T-helper 9 cell (primary cell): Measurements from ENCODE around the gene HMOX1.

Experiments
- DNase-seq: peaks from one replicate; pipeline ENCODE4 v3.0.0-alpha.2; 2020
- total RNA-seq, 2 donors: gene quantifications; one replicate each; lab custom pipeline; 2026; lab: John Stamatoyannopoulos, UW

Gene HMOX1
- total RNA-seq: 0 to 0.07 reads per million in 2 donors

DNA sequence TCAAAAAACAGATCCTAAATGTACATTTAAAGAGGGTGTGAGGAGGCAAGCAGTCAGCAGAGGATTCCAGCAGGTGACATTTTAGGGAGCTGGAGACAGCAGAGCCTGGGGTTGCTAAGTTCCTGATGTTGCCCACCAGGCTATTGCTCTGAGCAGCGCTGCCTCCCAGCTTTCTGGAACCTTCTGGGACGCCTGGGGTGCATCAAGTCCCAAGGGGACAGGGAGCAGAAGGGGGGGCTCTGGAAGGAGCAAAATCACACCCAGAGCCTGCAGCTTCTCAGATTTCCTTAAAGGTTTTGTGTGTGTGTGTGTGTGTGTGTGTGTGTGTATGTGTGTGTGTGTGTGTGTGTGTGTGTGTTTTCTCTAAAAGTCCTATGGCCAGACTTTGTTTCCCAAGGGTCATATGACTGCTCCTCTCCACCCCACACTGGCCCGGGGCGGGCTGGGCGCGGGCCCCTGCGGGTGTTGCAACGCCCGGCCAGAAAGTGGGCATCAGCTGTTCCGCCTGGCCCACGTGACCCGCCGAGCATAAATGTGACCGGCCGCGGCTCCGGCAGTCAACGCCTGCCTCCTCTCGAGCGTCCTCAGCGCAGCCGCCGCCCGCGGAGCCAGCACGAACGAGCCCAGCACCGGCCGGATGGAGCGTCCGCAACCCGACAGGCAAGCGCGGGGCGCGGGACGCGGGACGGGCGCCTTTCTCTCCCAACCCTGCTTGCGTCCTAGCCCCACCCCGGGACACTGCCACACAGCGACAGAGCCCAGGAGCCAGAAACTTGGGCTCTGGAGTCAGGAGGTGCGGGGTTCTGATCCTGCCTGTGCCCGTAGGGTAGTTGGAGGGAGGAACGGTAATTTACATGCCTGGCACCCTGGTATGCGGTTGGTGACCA lies at the start of gene HMOX1:
Gene HMOX1 (plus strand): TSS at position 560 of the 887 bp plus-strand sequence. CDS start 78 bp downstream, at position 638.
- DNase-seq: peak; percentile 27

DNA sequence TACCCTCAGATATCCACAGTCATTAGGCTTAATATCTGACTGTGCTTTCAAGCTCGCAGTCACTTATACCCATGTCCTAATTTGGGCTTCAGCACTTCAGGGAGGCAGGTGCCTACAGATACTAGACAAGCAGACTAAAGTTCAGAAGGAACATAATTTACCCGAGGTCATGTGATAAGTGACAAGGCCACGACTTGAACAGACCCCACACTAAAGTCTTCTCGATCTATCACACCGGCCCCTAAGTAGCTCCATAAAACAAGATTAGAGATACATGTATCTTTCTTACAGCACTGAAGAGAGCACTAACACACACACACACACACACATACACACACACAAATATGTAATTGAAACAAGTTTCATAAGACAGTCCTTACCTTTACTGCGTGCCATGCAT lies 48.6 kb upstream of the HMOX1 start:
- DNase-seq: no peak

DNA sequence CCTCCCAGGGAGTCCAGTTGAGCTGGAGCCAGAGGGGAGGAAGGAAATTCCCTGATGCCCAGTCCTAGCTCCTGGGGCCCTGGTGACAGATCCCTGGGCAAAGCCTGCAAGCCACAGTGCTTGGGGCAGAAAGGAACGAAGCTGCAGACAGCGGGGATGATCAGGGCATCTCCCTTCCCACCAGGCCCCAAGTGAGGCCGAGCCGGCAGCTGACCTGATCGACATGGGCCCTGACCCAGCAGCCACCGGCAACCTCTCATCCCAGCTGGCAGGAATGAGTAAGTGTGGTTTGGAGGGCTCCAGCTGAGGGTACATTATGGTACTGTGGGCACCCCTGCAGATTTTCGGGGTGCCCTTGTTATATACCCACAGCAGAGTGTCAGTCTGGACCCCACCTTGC lies 47.7 kb upstream of the HMOX1 start:
- DNase-seq: no peak

GRCh38 chr22:35334004-35334403 lies 46.9 kb upstream of the HMOX1 start:
- no peak for DNase-seq

GRCh38 chr22:35335468-35335867 lies 45.4 kb upstream of the HMOX1 start:
- no peak for DNase-seq

GRCh38 chr22:35335936-35336781 lies 44.7 kb upstream of the HMOX1 start:
- DNase-seq: no peak

DNA sequence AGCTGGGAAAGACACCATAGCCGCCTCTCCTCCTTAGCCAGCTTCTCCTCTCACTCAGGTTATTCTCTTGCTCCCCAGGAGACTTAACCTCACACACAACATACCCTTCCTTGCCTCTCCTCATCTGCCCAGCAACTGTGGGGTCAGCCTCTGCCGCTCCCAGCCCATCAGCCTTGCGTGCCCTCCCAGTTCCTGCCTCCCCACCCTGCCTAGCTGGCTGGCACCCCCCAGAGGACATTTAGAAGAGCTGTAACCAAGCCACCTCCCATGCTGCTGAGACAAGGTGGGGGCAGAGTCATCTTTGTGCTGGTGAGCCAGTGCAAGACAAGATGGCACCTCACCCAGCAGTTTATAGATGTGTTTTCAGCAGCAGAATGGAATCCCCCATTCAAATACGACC lies 43.0 kb upstream of the HMOX1 start:
- DNase-seq: no peak

DNA sequence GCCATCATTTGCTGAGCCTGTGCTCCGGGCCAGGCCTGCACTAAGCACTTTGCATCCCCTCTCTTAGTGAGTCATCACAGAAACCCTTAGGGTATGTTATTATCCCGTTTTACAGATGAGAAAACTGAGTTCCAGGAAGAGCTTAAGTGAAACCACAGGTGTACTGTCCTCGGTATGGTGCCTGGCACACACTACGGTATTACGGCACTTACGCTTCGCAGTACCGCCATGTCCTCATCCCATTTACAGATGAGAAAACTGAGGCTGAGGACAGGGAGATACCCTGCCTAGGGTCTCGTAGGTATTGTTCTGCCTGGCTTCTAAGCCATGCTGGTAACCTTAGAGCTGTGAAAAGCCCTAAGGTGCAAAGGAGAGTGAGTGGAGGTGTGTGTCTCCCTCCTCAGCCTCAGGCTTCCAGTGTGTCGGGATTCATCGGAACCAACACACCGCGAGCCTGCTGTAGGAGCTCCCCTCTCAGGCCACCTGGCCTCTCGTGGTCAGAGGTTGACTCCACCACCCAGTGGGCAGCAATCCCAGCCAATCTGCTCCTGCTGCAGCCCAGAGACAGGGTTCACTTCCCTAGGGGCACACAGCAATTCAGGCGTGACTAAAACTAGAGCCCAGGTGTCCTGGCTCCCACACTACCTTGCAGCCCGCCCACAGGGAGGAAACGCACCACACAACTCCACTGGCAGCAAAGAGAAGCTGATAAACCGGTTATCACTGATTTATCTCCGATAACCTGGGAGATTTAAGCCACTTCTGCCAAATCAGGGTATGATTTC lies 39.6 kb upstream of the HMOX1 start:
- DNase-seq: no peak

DNA sequence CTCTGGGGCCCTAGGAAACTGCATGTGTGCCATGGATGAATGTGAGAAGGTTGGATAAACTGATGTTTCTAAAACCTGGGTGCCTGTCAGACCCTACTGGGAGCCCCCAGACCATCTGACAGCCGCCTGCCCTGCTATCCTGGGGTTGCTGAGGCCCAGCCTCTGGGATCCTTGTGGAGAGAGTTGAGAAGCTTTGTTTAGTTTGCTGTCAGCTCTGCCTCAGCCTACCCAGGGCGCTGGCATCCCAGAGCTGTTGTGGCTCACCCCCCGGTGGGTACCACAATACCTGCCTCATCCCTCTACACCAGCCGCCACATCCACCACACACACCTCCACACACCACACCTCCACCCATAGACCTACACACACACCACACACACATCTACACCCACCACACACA lies 38.5 kb upstream of the HMOX1 start:
- DNase-seq: no peak

DNA sequence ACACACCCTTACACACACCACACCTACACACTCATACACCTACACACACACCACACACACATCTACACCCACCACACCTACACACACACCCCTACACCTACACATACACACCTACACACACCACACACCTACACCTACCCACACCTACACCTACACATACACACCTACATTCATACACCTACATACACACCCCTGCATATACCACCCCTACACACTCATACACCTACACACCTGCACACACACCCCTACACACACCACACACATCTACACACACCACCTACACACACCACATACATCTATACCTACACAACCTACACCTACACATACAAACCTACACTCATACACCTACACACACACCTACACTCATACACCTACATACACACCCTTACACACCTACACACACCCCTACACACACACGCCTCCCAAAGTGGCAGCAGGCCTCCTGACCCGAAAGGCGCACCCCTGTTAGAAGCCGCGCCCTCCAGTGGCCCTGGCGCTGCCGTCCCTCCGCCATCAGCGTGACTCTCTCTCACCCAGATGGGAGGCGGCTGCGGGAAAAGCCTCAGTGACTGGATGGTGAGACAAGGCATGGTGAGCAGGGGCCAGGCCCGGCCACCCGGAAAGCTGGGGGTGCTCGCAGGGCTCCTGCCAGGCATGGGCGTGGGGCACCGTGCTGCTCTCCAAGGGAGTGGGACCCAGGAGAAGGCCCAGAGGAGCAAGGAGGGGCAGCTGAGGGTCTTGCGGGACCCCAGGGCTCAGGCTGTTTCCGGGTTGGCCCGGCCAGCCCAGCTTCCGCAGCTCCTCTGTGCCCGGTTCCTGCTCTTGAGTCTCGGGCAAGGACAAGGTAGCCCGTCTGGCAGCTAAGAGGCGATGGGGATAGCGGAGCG lies 37.0 kb upstream of the HMOX1 start:
- DNase-seq: no peak

DNA sequence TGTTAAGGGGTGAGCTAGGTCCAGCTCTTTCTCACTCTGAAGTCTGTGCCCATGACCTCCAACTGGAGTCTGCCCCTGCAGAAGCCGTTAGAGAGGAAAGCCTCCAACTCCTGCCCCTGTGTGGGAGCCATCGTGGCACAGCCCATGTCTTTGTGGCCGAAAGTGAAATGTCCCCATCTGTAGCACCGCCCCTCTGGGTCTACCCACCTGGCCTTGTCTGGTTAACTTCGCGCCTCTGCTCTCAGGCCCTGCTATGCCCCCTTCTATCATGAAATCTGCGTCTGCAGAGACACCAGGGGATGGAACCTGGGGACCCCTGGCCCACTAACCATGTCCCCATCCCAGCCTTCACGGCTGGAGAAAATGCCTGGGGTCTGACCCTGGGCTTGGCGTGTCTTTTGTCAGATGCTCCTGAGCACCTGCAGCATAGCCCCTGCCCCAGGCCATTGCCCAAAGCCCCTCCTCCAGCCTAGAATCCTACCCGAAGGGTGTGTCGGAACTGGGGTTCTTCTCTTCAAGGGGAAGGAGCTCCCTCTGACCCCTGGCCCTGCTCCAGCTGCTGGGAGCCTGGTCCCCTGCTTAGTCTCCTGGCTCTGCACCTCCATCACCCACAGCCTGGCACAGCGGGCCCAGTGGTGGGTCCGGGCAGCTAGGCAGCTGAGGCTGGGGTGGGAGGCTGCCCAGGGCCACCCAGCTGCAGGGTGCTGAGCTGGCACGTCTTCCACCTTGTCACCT lies 35.8 kb upstream of the HMOX1 start:
- no peak for DNase-seq

GRCh38 chr22:35345808-35346505 lies 34.9 kb upstream of the HMOX1 start:
- DNase-seq: no peak

DNA sequence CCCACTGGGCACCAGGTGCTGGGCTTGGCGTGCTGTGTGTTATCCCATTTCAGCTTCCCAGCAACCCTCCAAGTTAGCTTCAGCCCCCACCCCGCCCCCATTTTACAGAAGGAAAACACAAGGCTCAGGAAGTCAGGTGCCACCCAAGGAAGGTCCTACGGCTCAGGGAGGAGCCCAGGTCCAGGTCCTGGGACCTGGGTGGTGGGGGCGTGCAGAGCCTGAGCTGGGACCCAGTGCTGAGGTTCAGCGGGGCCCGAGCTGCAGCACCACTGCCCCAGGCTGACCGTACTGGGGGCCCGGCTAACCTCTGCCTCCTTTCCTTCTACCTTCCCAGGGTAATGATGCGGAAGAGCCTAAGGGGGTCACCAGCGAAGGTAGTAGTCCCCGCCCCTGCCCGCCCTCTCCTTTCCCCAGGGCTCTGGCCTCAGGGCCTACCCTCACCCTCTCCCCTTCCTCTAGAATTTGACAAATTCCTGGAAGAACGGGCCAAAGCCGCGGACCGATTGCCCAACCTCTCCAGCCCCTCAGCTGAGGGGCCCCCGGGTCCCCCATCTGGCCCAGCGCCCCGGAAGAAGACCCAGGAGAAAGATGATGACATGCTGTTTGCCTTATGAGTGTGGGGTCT lies 34.2 kb upstream of the HMOX1 start:
- no peak for DNase-seq

DNA sequence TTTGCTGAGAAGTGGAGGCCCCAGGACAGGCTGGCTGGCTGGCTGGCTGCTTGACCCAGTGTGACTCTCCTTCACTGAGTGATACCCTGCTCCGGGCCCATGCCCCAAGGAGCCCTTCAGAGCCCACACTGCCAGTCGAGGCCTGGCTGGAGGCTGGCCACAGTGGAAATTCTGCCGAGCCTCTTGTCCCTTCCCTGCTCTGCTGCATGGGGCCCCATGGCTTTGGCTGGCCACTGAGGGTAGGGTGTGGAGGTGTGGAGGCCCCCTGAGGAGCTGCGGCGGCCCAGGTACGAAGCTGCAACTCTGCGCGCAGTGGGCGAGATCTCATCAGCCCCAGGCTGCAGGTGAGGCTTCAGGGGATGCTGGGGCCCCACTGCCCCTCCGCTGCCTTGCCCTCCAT lies 33.4 kb upstream of the HMOX1 start:
- no peak for DNase-seq

DNA sequence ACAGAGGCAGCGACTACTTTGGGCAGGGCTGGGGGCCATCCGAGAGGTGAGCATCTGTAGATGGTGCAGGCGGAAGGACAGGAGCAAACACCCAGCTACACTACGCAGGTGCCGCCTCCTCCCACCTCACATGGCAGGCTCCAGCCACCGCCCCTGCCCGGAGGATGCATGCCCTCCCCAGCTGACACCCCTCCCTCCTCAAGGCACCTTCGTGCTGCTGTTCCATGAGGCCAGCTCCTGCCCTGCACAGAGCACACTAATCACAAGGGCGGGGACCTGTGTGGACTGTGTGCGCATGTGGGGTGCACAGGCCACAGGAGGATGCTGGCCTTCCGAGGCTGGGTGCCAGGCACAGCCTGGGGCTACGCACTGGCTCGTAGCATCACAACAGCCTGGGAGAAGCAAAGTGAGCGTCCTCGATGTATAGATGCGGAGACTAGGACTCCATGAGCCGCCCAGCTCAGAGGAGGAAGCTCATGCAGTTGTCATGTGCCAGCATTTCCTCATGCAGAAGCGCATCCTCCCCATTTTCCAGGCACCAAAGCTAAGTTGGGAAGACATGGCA lies 32.8 kb upstream of the HMOX1 start:
- no peak for DNase-seq

DNA sequence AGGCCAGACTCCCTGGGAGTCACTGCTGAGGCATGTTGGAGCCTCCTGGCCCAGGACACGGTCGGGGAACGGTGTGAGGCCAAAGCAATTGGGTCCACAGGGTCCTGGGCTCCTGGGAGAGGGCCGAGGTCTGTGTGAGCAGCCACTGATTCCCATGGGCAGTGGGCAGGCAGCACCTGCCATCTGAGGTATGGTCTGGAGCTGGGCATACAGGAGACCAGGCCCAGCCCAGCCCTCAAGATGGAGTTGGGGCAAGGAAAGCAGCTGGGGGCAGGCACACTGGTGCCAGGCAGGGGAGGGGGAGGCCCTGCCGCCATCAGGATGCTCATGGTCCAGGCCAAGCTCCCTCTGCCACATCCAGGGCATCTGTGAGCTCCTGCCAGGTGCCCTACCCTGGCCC lies 32.2 kb upstream of the HMOX1 start:
- no peak for DNase-seq

- no peak for DNase-seq
Measured at GRCh38 chr22:35349368-35349703, 31.6 kb upstream of the HMOX1 start.

- DNase-seq: no peak
Measured at GRCh38 chr22:35349704-35350538, 31.0 kb upstream of the HMOX1 start.
